GM18526 (cell line): ENCODE results near the gene USP3.

Experiments used
- POLR2A ChIP-seq: IDR thresholded peaks from 3 replicates; pipeline ENCODE4 v1.6.1; 2011; ENCODE audit not compliant: insufficient read length; ENCODE audit errors: extremely low read depth

The USP3 gene

GRCh38 chr15:63490345-63491034 is 13.9 kb upstream of the USP3 start:
- TF ChIP-seq POLR2A = no peak

DNA sequence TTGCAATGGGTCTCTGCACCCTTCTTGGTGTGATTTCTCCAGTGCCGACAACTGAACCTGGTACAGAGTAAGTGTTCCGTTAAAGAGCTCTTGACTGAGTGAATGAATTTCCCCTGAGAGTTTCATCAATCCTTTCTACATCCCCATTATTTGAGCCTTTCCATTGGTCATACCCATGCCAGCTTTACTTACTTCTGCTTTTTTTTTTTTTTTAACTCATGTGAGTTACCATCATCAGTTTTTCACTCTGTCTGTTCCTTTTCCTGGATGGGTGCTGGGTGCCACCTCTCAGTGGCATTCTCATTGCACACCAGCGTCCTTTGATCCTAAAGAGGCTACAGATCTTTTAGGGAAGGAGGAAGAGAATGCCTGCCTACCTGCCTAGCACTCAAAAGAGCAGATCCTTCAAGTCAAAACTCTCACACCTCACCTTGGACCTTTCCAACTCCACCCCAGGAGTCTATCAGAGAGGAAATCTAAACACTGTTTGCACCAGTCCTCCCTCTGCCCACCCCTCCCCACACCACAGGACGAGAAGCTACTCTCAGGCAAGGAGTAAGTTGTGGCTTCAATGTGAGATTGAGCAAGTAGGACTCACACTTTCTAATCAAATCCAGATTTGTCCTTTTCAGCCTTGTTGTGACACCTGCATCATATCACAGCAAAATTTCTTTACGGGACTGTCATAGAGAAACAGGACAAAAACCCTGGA is 13.1 kb upstream of the USP3 start:
- no peak for TF ChIP-seq POLR2A

DNA sequence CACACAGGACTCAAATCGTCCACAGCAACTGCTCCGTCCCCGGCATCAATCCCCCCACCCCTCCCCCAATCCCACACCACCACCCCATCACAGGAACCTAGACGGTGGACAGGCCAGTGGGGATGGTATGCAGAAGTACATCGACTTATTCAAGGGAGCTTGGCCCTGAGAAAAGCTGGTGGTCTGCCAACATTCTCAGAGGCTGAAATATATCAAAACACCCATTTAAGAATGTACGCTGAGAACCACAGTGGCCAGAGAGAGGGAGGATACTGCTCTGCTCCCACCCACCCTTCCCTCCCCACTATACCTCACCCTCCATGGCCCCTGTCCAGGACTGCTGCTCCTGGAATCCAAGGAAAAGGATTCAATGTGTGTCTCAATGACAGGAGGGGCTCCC is 12.4 kb upstream of the USP3 start:
- no peak for TF ChIP-seq POLR2A

GRCh38 chr15:63492541-63493077 is 11.8 kb upstream of the USP3 start:
- TF ChIP-seq POLR2A = no peak

- no peak for TF ChIP-seq POLR2A
These were observed 11.0 kb upstream of the USP3 start for GRCh38 chr15:63493436-63493835.

DNA sequence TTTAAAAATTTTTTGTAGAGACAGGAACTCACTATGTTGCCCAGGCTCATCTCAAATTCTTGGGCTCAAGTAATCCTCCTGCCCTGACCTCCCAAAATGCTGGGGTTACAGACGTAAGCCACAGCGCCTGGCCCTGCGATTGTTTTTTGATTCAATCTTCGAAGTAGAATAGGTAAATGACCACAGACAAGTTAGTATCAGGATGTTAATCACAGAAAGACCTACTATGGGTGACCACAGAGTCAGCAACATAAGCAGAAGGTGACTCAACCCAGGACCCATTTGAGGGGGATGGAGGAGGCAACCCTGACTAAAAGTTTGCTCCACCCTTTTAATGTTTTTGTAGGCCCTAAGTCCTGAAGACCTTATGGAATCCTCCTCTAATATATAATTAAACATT is 10.0 kb upstream of the USP3 start:
- TF ChIP-seq POLR2A = no peak

DNA sequence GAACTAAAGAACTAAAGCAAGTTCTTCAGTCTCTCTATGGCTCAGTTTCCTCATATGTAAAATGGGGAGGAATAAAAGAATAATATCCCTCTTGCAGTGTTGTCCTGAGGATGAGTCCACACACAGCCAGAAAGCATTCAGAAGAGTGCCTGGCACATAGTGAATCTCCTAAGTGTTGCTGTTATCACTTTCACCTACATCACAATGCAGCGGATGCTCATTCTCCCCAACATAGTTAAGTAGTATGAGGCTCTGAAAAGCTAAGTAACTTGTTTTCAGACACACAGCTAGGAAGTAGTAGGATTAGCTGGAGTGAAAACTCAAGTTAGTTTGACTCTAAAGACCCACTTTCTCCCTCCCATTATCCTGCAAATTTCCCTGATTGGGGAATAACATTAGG is 9.1 kb upstream of the USP3 start:
- TF ChIP-seq POLR2A = no peak

GRCh38 chr15:63495780-63496488 is 8.5 kb upstream of the USP3 start:
- no peak for TF ChIP-seq POLR2A

- no peak for TF ChIP-seq POLR2A
These were observed 6.5 kb upstream of the USP3 start for GRCh38 chr15:63497642-63498467.

GRCh38 chr15:63499175-63499549 is 5.2 kb upstream of the USP3 start:
- TF ChIP-seq POLR2A = no peak

DNA sequence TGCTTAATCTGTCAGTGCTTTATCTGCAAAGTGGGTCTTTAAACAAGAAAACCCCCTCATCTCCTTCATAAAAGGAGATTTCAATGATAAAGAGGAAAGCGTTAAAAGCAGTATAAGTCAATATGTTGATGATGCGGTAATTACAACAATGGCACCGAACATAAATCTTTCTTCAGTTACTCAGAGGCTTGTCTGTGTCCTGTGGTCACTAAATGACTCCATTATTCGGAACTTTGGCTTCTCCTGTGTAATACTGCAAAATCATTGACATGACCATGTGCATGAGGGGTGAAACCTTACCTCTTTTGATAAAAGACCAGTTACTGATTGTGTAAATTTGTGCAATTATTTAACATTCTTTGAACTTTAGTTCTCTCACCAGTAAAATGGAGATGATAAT is 4.8 kb upstream of the USP3 start:
- no peak for TF ChIP-seq POLR2A

- TF ChIP-seq POLR2A = no peak
These were observed 3.8 kb upstream of the USP3 start for GRCh38 chr15:63500265-63501250.

DNA sequence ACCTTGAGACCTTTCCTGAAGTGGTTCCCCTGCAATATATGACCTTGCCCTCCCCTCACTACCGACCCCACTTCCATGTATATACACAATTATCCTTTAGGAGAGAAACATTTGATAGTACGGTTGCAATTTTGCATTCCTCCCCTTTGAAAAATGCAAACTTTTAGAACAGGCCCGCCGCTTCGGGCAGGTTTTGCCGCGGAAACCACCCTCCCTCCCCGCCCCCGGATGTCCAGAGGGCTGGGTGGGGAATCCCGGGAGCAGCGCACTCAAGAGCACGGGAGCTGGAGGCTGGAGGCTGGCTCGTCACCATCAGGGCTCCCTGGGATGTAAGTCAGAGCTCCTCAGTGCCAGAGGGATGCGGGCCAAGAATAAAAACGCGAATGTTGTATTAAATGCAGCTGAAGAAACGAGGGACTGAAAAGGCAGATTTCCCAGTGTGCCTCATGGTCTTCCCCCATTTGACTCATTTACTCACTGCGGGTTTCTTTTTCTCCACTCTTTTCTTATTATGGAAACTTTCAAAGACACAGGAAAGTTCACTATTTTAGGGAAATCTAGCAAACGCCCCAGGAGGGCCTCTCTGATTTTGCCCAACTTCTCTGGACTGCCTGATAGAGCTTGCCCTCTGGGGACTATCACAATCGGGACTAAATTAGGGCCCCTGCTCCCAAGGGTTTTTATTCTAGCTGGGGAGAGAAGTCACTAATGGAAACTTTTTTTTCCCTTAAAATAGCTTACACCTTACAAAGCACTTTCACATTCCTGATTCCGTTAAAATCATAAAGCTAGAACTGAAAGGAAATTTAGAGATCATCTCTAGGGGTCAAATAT is 2.9 kb upstream of the USP3 start:
- peak; percentile 44 for TF ChIP-seq POLR2A
